OCI-M1 (cell line): Measurements from ENCODE around the gene ARSB.
"Not testable (repeated sequence)": the region's sequence is repeated elsewhere in the genome, so short reads cannot be mapped to it uniquely, and the experiment has no call there.

Experiments used
- DNase-seq: peaks from one replicate; lab custom pipeline; 2025; lab: John Stamatoyannopoulos, UW

Gene ARSB

GRCh38 chr5:78995521-78996007 lies 10.5 kb upstream of the ARSB start:
- no peak for DNase-seq

DNA sequence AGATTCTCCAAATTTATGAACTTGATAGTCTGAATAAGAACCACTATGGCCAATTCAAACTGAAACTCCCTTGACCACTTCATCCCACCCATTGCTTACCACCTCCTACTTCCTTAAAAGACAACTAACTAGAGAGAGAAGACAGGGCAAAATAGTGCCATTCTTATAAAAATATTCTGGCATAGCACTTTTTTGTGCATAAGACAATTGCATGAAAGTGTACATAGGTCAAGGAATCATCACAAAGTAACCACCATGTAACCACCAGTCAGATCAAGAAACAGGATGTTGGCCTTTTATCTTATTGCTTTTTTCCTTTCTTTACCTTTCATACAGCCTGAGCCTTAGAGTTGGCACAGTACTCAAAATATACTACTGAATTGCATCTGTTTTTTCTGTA lies 8.1 kb upstream of the ARSB start:
- no peak for DNase-seq

DNA sequence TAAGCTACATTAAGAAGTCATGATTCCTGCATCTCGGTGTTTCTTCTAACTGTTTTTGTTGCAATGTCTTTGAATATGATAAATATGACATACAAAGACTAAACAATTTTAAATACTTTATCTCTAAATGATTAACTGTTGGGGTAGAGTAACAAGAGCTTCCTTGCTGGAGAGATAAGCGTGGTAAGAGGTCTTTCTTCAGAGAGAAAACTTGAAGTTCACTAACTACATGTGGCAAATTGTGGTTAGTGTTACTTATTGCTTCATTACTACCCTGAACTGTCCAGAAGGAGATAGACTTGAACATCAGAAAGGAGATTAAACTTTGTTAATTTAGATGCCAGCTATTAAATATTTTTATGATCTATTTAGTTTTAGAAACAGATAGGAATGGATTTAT lies 7.0 kb upstream of the ARSB start:
- peak; percentile 59 for DNase-seq

DNA sequence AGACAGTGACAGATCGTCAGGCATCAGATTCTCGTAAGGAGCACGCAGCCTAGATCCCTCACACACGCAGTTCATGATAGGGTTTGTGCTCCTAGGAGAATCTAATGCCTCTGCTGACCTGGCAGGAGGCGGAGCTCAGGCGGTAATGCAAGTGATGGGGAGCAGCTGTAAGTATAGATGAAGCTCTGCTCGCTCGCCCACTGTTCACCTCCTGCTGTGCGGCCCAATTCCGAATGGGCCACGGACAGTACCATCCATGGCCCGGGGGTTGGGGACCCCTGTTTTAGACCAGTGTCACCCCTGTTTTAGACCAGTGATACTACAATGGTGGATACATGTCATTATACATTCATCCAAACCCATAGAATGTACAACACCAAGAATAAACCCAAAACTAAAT lies 4.0 kb upstream of the ARSB start:
- no peak for DNase-seq

DNA sequence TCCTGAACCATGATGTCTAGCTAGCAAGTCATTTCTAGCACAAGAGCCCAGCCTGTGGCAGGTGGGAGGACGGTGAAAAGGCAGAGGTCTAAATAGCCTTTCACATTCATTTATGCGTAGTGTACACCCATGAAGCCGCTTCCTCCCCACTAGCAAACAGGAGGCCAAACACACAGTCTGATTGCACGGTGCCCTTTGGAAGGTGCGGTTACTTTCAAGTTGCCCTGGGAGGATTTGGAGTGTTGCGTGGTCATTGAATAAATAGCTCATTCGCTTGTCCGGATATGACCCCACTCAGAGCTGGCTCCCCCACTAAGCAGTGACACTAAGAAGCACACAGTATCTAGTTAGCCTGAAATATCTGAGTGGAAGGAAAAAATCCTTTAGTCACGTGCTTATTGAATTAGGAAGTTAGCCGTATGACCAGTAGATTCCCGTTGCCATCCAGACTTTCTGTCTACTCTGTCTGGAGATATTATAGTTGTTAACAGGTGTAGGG lies 664 bp upstream of the ARSB start:
- DNase-seq: peak; percentile 78

DNA sequence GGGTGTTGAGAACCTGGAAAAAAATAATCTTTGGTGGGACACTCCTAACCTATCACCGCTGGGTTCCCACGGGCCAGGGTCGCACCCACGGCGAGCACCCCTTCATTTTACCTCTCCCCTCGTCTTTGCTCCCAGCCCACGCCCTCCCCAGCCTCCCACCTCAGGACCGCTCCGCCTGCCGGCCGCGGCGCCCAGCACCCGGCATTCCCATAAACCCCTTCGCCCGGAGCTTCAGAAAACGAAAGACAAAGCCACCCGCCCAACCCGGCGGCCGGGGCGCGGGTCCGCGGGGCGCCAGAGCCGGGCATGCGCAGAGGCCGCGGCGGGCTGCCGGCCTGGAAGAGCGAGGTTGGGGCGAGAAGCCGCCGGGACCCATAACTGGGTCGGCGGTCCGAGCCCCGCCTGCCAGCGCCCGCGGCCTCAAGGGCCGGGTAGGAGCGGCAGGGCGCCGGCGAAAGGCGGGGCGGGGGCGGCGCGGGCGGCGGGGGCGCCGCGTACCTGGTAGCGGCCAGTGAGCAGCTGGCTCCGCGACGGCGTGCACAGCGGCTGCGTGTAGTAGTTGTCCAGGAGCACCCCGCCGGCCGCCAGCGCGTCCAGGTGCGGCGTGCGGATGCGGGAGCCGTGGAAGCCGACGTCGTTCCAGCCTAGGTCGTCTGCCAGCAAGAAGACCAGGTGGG lies 533 bp downstream of the ARSB start:
- peak; percentile 90 for DNase-seq

DNA sequence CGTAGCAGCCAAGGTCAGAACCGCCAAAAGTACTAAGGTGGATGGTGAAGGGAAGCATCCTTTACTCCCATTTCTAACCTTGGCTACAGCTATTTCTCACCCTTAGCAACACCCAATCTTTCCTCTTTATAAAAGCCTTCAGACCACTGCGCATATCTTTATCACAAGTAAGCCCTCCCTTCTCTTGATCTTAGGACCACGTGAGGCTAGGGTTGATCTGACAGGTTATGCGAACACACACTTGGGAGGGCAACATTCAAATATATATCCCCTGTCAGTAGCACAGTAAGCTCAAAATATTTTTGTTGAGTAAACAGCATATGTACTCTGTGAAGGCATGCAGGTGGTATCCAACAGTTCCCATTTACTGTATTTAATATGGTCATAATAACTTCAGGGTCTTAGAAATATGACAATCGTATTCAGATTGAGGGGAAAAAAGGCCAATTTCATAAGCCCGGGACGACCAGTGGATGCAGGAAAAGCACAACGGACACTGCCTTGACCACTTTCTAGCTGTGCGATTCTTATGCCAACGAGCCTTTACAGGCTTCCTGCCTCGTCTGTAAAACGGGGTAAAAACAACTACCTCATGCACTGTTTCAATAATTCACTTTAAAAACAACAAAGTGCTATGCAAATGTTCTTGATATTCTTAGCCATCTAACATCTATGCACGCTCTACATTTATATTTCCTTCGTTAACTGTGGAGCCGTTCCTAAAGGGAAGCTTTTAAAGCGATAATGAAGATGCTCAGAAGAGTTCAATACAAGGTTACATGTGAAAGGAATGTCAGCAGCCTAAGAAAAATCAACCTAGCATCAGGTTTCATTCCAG lies 1.3 kb downstream of the ARSB start:
- peak; percentile 76 for DNase-seq

DNA sequence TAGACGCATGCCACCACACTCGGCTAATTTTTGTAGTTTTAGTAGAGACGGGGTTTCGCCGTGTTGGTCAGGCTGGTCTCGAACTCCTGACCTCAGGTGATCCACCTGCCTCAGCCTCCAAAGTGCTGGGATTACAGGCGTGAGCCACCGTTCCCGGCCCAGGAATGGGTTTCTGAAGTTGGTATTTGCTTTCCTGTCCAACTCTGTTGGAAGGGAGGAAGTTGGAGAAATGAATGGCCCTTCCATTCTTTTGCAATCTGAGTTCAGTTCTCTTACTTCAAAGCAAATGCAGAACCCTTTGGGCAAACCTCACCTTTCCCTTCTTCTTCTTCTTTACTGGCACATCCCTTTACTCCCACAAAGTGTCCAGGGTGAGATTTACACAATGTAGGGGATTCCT lies 1.9 kb downstream of the ARSB start:
- DNase-seq: not testable (repeated sequence)

- DNase-seq: peak; percentile 12
Measured at GRCh38 chr5:78979909-78980308, 5.2 kb downstream of the ARSB start.

- DNase-seq: no peak
Measured at GRCh38 chr5:78979117-78979742, 5.9 kb downstream of the ARSB start.

DNA sequence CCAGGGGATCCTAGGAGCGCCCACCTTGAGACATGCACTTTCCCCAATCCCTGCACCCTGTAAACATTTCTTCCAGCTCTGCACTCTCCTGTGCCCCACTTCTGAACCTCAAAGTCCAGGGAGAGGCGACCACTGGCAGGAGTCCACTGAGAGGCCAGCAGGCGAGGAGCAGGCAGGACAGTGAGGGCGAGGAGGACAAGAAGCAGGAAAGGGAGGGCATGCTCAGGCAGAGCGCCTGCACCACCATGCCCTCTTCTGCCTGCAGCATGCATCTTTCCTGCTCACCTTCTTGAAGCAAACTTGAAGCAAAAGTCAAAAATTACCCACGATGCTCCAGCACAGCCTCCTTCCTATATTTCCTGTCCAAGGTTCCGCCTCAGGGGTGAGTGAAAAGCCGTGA lies 10.1 kb downstream of the ARSB start:
- DNase-seq: no peak

GRCh38 chr5:78974601-78975000 lies 10.5 kb downstream of the ARSB start:
- no peak for DNase-seq

DNA sequence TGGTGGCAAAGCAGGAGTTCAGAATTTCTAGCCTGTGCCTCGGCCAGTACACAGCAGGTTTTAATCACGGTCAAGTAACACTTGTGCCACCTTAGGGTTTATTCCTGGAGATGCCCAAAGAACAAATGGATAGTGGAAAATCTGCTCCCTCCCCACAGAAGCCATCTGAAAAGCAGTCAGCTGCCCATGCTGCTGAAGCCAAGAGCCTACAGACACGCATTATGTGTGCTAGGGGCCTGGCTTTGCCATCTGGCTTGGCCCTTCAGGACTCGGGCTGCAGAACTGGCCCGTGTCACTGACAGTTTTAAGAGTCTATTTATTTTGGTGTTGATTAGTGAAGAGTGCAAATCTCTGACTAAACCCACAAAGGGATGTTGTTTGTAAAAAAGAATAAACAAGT lies 11.1 kb downstream of the ARSB start:
- no peak for DNase-seq

DNA sequence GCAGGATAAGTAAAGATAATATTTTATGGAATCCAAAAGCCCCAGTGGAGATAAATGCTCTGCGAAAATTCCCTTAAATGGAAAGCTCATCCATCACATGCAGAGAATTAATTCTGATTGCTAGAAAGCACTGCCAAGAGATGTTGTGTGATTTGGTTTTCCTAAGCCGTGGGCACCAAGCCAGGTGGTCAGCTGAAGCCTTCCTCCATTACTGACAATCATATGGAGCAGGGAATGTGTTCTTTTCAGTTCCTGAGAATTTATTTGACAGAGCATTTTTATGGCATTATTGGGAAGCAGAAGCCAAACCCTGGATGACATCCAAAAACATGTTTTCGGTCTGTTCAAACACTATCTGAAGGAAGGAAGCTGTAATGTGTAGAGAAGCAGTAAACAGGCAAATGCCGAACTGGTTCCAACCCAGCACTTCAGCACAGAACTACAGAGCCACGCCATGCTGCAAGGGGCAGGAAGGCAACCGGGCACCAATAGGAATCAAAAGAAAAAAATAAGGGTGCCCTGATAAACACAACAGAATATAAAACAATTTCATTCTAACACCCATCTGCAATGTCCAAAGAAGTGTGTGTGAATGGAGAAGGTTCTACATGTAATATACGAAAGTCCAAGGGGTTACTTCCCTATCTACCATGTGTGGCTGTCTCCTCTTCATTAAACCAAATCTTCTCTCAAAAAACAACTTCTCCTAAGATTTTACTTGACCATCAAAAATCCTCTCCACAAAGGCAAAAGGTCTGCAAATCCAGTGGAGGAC lies 12.3 kb downstream of the ARSB start:
- no peak for DNase-seq

DNA sequence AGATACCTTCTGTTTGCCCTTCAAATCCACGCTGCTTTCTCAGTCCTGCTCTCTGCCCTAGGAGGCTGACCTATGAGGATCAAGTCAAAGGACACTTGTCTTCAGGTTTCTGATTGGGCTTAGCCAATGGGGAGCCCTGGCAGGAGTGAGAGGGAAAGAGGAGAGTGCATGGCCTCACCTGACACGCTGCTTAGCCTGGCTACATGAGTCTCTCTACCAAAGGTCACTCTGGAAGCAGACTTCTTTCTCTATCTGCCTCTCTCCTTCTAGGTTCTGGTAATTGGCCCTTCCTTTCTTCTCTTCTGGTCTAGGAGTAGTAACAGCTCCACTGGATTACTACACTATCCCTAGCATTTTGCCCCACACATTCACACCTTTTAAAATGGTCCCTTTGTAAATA lies 13.1 kb downstream of the ARSB start:
- no peak for DNase-seq

- DNase-seq: no peak
Measured at GRCh38 chr5:78968781-78969180, 16.3 kb downstream of the ARSB start.

- DNase-seq: peak; percentile 79
Measured at GRCh38 chr5:78964889-78965288, 20.2 kb downstream of the ARSB start.

- no peak for DNase-seq
Measured at GRCh38 chr5:78961743-78962142, 23.4 kb downstream of the ARSB start.

- no peak for DNase-seq
Measured at GRCh38 chr5:78959767-78960166, 25.3 kb downstream of the ARSB start.

GRCh38 chr5:78958672-78959445 lies 26.3 kb downstream of the ARSB start:
- DNase-seq: no peak

- no peak for DNase-seq
Measured at GRCh38 chr5:78956901-78957300, 28.2 kb downstream of the ARSB start.
